HEK293 (cell line): ENCODE results near the gene RHD.

Experiments used
- KLF10 ChIP-seq: fragments of 450-650 bp; IDR thresholded peaks from 2 replicates; pipeline ENCODE4 v1.5.1; 2018; ENCODE audit warnings: missing biosample characterization, mild to moderate bottlenecking, missing genetic modification characterization
- KLF9 ChIP-seq: fragments of 450-650 bp; formaldehyde crosslinking; IDR thresholded peaks from 2 replicates; pipeline ENCODE4 v1.5.1; 2016; ENCODE audit warnings: missing biosample characterization, missing genetic modification characterization, low read depth
- YY1 ChIP-seq: fragments of 450-650 bp; formaldehyde crosslinking; IDR thresholded peaks from 2 replicates; pipeline ENCODE4 v1.5.1; 2018; ENCODE audit warnings: missing biosample characterization, missing genetic modification characterization
- YY2 ChIP-seq: fragments of 450-650 bp; formaldehyde crosslinking; IDR thresholded peaks from 2 replicates; pipeline ENCODE4 v1.5.1; 2016; ENCODE audit warnings: missing biosample characterization, missing genetic modification characterization
- ZNF121 ChIP-seq: fragments of 450-650 bp; formaldehyde crosslinking; IDR thresholded peaks from 2 replicates; pipeline ENCODE4 v1.5.1; 2016; ENCODE audit warnings: missing biosample characterization, missing genetic modification characterization
- ZNF174 ChIP-seq: fragments of 450-650 bp; formaldehyde crosslinking; IDR thresholded peaks from 2 replicates; pipeline ENCODE4 v1.5.0; 2017; ENCODE audit warnings: missing biosample characterization, mild to moderate bottlenecking, missing genetic modification characterization
- ZNF223 ChIP-seq: fragments of 450-650 bp; formaldehyde crosslinking; IDR thresholded peaks from 2 replicates; pipeline ENCODE4 v1.5.1; 2016; ENCODE audit warnings: missing biosample characterization, missing genetic modification characterization
- ZNF416 ChIP-seq: fragments of 450-650 bp; formaldehyde crosslinking; IDR thresholded peaks from 2 replicates; pipeline ENCODE4 v1.5.1; 2016; ENCODE audit warnings: missing biosample characterization, missing genetic modification characterization
- TF ChIP-seq, protein P1 (sequence below): fragments of 450-650 bp; formaldehyde crosslinking; IDR thresholded peaks from 2 replicates; pipeline ENCODE4 v1.5.1; 2016; ENCODE audit warnings: missing biosample characterization, missing genetic modification characterization
- TF ChIP-seq, protein P2 (sequence below): fragments of 450-650 bp; formaldehyde crosslinking; conservative IDR thresholded peaks from 2 replicates; pipeline ENCODE4 v1.5.1; 2016; ENCODE audit warnings: low read depth, missing biosample characterization, missing genetic modification characterization
- TF ChIP-seq, protein P3 (sequence below): fragments of 450-650 bp; formaldehyde crosslinking; IDR thresholded peaks from 2 replicates; pipeline ENCODE4 v1.5.1; 2016; ENCODE audit warnings: missing biosample characterization, missing genetic modification characterization
- TF ChIP-seq, protein P4 (sequence below): IDR thresholded peaks from 2 replicates; pipeline ENCODE4 v1.6.1; 2011; ENCODE audit warnings: mild to moderate bottlenecking, low read depth, low read length, borderline replicate concordance
- TF ChIP-seq, protein P5 (sequence below): fragments of 450-650 bp; formaldehyde crosslinking; IDR thresholded peaks from 2 replicates; pipeline ENCODE4 v1.5.1; 2016; ENCODE audit warnings: missing biosample characterization, missing genetic modification characterization
- TF ChIP-seq, protein P6 (sequence below): sonication (generic); formaldehyde crosslinking; IDR thresholded peaks from 2 replicates; pipeline ENCODE4 v1.8.1; 2022; ENCODE audit warnings: mild to moderate bottlenecking, moderate library complexity, missing genetic modification reagents

DNA sequence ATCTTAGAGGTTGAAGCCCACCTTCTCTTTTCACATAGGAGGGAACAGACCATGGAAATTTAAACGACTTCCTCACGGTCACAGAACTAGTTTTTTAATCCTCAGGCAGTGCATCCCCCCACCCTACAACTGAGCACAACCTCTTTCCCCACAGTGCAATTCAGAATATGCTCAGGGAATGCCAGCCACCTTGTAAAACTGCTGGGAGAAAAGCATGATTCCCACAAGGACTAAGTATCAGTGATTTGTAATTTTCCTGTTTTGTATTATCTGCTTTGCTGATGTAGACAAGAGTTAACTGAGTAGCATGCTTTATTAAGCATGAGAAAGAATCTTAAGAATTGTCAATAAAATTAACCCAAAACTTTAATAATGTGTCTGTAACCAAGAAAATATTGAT, 89.6 kb downstream of the RHD start:
- TF ChIP-seq, protein P1, sequence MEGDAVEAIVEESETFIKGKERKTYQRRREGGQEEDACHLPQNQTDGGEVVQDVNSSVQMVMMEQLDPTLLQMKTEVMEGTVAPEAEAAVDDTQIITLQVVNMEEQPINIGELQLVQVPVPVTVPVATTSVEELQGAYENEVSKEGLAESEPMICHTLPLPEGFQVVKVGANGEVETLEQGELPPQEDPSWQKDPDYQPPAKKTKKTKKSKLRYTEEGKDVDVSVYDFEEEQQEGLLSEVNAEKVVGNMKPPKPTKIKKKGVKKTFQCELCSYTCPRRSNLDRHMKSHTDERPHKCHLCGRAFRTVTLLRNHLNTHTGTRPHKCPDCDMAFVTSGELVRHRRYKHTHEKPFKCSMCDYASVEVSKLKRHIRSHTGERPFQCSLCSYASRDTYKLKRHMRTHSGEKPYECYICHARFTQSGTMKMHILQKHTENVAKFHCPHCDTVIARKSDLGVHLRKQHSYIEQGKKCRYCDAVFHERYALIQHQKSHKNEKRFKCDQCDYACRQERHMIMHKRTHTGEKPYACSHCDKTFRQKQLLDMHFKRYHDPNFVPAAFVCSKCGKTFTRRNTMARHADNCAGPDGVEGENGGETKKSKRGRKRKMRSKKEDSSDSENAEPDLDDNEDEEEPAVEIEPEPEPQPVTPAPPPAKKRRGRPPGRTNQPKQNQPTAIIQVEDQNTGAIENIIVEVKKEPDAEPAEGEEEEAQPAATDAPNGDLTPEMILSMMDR (tag by site-specific recombination) = no peak
- TF ChIP-seq ZNF174 (tag by site-specific recombination) (no peak), ZNF416 (tag by site-specific recombination) (no peak), ZNF223 (no peak), KLF9 (tag by site-specific recombination) (no peak), KLF10 (tag by site-specific recombination) (no peak), ZNF121 (tag by site-specific recombination) (no peak), YY1 (tag by site-specific recombination) (no peak), YY2 (tag by site-specific recombination) (no peak)
- TF ChIP-seq, protein P2, sequence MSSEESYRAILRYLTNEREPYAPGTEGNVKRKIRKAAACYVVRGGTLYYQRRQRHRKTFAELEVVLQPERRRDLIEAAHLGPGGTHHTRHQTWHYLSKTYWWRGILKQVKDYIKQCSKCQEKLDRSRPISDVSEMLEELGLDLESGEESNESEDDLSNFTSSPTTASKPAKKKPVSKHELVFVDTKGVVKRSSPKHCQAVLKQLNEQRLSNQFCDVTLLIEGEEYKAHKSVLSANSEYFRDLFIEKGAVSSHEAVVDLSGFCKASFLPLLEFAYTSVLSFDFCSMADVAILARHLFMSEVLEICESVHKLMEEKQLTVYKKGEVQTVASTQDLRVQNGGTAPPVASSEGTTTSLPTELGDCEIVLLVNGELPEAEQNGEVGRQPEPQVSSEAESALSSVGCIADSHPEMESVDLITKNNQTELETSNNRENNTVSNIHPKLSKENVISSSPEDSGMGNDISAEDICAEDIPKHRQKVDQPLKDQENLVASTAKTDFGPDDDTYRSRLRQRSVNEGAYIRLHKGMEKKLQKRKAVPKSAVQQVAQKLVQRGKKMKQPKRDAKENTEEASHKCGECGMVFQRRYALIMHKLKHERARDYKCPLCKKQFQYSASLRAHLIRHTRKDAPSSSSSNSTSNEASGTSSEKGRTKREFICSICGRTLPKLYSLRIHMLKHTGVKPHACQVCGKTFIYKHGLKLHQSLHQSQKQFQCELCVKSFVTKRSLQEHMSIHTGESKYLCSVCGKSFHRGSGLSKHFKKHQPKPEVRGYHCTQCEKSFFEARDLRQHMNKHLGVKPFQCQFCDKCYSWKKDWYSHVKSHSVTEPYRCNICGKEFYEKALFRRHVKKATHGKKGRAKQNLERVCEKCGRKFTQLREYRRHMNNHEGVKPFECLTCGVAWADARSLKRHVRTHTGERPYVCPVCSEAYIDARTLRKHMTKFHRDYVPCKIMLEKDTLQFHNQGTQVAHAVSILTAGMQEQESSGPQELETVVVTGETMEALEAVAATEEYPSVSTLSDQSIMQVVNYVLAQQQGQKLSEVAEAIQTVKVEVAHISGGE (tag by site-specific recombination) = no peak
- TF ChIP-seq, protein P3, sequence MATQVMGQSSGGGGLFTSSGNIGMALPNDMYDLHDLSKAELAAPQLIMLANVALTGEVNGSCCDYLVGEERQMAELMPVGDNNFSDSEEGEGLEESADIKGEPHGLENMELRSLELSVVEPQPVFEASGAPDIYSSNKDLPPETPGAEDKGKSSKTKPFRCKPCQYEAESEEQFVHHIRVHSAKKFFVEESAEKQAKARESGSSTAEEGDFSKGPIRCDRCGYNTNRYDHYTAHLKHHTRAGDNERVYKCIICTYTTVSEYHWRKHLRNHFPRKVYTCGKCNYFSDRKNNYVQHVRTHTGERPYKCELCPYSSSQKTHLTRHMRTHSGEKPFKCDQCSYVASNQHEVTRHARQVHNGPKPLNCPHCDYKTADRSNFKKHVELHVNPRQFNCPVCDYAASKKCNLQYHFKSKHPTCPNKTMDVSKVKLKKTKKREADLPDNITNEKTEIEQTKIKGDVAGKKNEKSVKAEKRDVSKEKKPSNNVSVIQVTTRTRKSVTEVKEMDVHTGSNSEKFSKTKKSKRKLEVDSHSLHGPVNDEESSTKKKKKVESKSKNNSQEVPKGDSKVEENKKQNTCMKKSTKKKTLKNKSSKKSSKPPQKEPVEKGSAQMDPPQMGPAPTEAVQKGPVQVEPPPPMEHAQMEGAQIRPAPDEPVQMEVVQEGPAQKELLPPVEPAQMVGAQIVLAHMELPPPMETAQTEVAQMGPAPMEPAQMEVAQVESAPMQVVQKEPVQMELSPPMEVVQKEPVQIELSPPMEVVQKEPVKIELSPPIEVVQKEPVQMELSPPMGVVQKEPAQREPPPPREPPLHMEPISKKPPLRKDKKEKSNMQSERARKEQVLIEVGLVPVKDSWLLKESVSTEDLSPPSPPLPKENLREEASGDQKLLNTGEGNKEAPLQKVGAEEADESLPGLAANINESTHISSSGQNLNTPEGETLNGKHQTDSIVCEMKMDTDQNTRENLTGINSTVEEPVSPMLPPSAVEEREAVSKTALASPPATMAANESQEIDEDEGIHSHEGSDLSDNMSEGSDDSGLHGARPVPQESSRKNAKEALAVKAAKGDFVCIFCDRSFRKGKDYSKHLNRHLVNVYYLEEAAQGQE (tag by site-specific recombination) = no peak
- TF ChIP-seq, protein P4, sequence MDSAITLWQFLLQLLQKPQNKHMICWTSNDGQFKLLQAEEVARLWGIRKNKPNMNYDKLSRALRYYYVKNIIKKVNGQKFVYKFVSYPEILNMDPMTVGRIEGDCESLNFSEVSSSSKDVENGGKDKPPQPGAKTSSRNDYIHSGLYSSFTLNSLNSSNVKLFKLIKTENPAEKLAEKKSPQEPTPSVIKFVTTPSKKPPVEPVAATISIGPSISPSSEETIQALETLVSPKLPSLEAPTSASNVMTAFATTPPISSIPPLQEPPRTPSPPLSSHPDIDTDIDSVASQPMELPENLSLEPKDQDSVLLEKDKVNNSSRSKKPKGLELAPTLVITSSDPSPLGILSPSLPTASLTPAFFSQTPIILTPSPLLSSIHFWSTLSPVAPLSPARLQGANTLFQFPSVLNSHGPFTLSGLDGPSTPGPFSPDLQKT = no peak
- TF ChIP-seq, protein P5, sequence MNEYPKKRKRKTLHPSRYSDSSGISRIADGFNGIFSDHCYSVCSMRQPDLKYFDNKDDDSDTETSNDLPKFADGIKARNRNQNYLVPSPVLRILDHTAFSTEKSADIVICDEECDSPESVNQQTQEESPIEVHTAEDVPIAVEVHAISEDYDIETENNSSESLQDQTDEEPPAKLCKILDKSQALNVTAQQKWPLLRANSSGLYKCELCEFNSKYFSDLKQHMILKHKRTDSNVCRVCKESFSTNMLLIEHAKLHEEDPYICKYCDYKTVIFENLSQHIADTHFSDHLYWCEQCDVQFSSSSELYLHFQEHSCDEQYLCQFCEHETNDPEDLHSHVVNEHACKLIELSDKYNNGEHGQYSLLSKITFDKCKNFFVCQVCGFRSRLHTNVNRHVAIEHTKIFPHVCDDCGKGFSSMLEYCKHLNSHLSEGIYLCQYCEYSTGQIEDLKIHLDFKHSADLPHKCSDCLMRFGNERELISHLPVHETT (tag by site-specific recombination) = no peak
- TF ChIP-seq, protein P6, sequence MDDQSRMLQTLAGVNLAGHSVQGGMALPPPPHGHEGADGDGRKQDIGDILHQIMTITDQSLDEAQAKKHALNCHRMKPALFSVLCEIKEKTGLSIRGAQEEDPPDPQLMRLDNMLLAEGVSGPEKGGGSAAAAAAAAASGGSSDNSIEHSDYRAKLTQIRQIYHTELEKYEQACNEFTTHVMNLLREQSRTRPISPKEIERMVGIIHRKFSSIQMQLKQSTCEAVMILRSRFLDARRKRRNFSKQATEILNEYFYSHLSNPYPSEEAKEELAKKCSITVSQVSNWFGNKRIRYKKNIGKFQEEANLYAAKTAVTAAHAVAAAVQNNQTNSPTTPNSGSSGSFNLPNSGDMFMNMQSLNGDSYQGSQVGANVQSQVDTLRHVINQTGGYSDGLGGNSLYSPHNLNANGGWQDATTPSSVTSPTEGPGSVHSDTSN (CRISPR knock-in tag) = no peak
